Thyroid gland (tissue), 4 donors: ENCODE results near the gene PHPT1.

Experiments
- POLR2A ChIP-seq, 2 donors: fragments of 450-650 bp; IDR thresholded peaks; one replicate each; pipeline ENCODE4 v1.6.1; 2017; ENCODE audit warnings: antibody characterized with exemption in 2 of 2, mild to moderate bottlenecking in 2 of 2, moderate library complexity in 1 of 2
- TF ChIP-seq, protein P1 (sequence below), 6 experiments: fragments of 200-600 bp in 3 of 6; fragments of 450-650 bp in 3 of 6; sonication (generic) in 3 of 6; IDR thresholded peaks; one replicate each; pipeline ENCODE4 v1.5.1; 2016 to 2019; ENCODE audit warnings: antibody characterized with exemption in 6 of 6, mild to moderate bottlenecking in 2 of 6, inconsistent platforms in 1 of 6, moderate library complexity in 1 of 6

DNA sequence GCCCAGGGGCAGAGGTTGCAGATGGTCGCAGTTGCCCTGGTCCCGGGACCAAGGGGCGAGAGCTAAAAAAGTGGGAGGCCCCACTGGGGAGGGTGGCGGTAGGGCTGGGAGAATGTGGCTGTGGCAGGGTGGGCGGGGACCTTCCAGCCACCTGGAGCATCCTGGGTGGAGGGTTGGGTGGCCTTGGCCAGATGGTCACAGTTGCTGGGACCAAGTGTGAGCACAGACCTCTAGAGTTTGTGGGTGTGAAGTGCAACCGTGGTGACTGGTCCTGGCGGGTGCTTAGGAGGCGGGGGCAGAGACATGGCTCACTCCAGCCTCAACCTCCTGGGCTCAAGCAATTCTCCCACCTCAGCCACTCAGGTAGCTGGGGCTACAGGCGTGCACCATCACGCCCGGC, 31.4 kb downstream of the PHPT1 start:
- TF ChIP-seq, protein P1, sequence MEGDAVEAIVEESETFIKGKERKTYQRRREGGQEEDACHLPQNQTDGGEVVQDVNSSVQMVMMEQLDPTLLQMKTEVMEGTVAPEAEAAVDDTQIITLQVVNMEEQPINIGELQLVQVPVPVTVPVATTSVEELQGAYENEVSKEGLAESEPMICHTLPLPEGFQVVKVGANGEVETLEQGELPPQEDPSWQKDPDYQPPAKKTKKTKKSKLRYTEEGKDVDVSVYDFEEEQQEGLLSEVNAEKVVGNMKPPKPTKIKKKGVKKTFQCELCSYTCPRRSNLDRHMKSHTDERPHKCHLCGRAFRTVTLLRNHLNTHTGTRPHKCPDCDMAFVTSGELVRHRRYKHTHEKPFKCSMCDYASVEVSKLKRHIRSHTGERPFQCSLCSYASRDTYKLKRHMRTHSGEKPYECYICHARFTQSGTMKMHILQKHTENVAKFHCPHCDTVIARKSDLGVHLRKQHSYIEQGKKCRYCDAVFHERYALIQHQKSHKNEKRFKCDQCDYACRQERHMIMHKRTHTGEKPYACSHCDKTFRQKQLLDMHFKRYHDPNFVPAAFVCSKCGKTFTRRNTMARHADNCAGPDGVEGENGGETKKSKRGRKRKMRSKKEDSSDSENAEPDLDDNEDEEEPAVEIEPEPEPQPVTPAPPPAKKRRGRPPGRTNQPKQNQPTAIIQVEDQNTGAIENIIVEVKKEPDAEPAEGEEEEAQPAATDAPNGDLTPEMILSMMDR (IDR thresholded peaks at IDR 0.05), result no peak
- TF ChIP-seq POLR2A (IDR thresholded peaks at IDR 0.05), result no peak
